ENCODE measurements around the gene RIPK4. TPM values are rescaled to one million over a fixed set of nuclear protein-coding genes. Genes with fewer than 3 reads are reported as not detected.

Gene RIPK4
- polyA plus RNA-seq, 1 donor from 2014 or later = not detected

GRCh38 chr21:41802684-41803083 is 35.8 kb upstream of the RIPK4 start:
- Histone ChIP-seq H2AFZ (ENCODE audit: low read depth, low read length) (no peak overlapping the region), H3K27ac (ENCODE audit: low read length) (no peak overlapping the region), H3F3A (ENCODE audit: insufficient read depth, low read length, poor library complexity, severe bottlenecking) (no peaks in the 10 kb centered on the region), H4K20me1 (ENCODE audit: insufficient read depth) (no peaks in the 10 kb centered on the region), H3K4me2 (ENCODE audit: low read length) (no peak overlapping the region), H3K9me3 (ENCODE audit: low read length) (no peaks in the 10 kb centered on the region), H3K27me3 (ENCODE audit: insufficient read depth, low read depth, low read length) (no peaks in the 10 kb centered on the region), H3K9me2 (ENCODE audit: insufficient read depth, low read length) (no peaks in the 10 kb centered on the region), H3K79me2 (replicated peaks; ENCODE audit: insufficient read depth, low read length) (no peaks in the 10 kb centered on the region), H3K9ac (ENCODE audit: low read length) (no peak overlapping the region), H3K4me3 (ENCODE audit: low read length) (no peak overlapping the region), H3K36me3 (ENCODE audit: insufficient read depth, low read length) (no peaks in the 10 kb centered on the region)
- no peak for TF ChIP-seq CTCF (IDR thresholded peaks at IDR 0.05; ENCODE audit: poor library complexity, severe bottlenecking)
- no peak for TF ChIP-seq POLR2AphosphoS5 (IDR thresholded peaks at IDR 0.05)
- no peak for TF ChIP-seq RAD21 (conservative IDR thresholded peaks at IDR 0.05)

GRCh38 chr21:41802198-41802584 is 35.3 kb upstream of the RIPK4 start:
- no peaks in the 10 kb centered on the region for H3K9me3 ChIP-seq (ENCODE audit: low read length)
- no peaks in the 10 kb centered on the region for H3K79me2 ChIP-seq (replicated peaks; ENCODE audit: insufficient read depth, low read length)
- no peaks in the 10 kb centered on the region for H4K20me1 ChIP-seq (ENCODE audit: insufficient read depth)
- no peak overlapping the region for H3K4me3 ChIP-seq (ENCODE audit: low read length)
- H3K36me3 ChIP-seq (ENCODE audit: insufficient read depth, low read length) = no peaks in the 10 kb centered on the region
- H3K9ac ChIP-seq (ENCODE audit: low read length) = no peak overlapping the region
- H3K9me2 ChIP-seq (ENCODE audit: insufficient read depth, low read length) = no peaks in the 10 kb centered on the region
- H3K27me3 ChIP-seq (ENCODE audit: insufficient read depth, low read depth, low read length) = no peaks in the 10 kb centered on the region
- TF ChIP-seq SMC3 (conservative IDR thresholded peaks at IDR 0.05; ENCODE audit: poor library complexity) (no peak), POLR2AphosphoS5 (IDR thresholded peaks at IDR 0.05) (no peak), TAF1 (IDR thresholded peaks at IDR 0.05; ENCODE audit: low read depth) (no peak), EZH2 (IDR thresholded peaks at IDR 0.05; ENCODE audit: borderline replicate concordance, insufficient read depth, low read length, poor library complexity, severe bottlenecking) (no peak), RAD21 (conservative IDR thresholded peaks at IDR 0.05) (no peak), CTCF (IDR thresholded peaks at IDR 0.05; ENCODE audit: poor library complexity, severe bottlenecking) (no peak), REST (IDR thresholded peaks at IDR 0.05; ENCODE audit: borderline replicate concordance) (no peak), MXI1 (conservative IDR thresholded peaks at IDR 0.05; ENCODE audit: poor library complexity, severe bottlenecking) (no peak), EP300 (conservative IDR thresholded peaks at IDR 0.05; ENCODE audit: poor library complexity, severe bottlenecking) (no peak)
- no peak overlapping the region for H3K27ac ChIP-seq (ENCODE audit: low read length)
- no peaks in the 10 kb centered on the region for H3F3A ChIP-seq (ENCODE audit: insufficient read depth, low read length, poor library complexity, severe bottlenecking)
- no peak overlapping the region for H2AFZ ChIP-seq (ENCODE audit: low read depth, low read length)
- no peak overlapping the region for H3K4me2 ChIP-seq (ENCODE audit: low read length)
